ENCODE data around the gene TMEM63B.

DNA sequence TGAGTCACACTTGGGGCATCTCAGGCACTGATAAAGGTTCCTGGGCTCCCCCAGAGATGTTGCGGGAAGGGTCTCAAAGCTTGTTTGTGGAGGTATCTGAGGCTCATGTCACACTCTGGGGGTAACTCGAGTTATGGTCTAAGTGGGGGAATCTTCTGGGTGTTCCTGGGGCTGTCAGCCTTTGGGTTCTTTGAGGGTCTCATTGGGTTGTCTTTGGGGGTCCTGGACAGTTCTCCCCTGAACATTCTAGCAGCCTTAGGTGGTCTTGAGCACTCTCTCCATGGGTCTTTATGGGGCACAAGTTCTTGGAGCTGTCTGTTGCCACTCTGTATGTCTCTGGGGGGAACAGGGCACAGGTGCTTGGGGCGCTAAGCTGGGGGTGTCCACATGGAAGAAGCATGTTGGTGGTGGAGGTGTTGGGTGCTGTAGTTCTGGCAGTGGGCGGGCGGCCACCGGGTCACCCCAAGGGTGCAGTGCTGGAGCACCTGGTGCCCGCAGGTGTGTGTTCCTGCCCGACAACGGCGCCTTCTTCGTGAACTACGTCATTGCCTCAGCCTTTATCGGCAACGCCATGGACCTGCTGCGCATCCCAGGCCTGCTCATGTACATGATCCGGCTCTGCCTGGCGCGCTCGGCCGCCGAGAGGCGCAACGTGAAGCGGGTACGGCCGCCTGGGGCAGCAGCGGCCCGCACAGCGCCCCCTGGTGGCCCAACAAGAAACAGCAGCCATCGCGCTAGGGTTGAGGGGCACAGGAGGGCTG is 24.2 kb downstream of the TMEM63B start:
- TF ChIP-seq POLR2A (IDR thresholded peaks at IDR 0.05), result no peak
- TF ChIP-seq, protein P1, sequence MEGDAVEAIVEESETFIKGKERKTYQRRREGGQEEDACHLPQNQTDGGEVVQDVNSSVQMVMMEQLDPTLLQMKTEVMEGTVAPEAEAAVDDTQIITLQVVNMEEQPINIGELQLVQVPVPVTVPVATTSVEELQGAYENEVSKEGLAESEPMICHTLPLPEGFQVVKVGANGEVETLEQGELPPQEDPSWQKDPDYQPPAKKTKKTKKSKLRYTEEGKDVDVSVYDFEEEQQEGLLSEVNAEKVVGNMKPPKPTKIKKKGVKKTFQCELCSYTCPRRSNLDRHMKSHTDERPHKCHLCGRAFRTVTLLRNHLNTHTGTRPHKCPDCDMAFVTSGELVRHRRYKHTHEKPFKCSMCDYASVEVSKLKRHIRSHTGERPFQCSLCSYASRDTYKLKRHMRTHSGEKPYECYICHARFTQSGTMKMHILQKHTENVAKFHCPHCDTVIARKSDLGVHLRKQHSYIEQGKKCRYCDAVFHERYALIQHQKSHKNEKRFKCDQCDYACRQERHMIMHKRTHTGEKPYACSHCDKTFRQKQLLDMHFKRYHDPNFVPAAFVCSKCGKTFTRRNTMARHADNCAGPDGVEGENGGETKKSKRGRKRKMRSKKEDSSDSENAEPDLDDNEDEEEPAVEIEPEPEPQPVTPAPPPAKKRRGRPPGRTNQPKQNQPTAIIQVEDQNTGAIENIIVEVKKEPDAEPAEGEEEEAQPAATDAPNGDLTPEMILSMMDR (IDR thresholded peaks at IDR 0.05), result peak; percentile 96 to 100 (median 99)

Data from heart left ventricle (tissue), 13 donors.